Naive thymus-derived CD4-positive, alpha-beta T cell (primary cell): Measurements from ENCODE around the gene SBF1. TPM values are rescaled to one million over a fixed set of nuclear protein-coding genes. Genes with fewer than 3 reads are reported as not detected.

Experiments used
- ATAC-seq: fragments of 150-1000 bp; cut with Tn5 transposase; 2 replicates; pipeline ENCODE4 v1.10.0; 2021; ENCODE audit warnings: mild to moderate bottlenecking, moderate library complexity
- CTCF ChIA-PET: fragments of 350-600 bp; sonication (Branson Sonifier 250); formaldehyde crosslinking; loops from one replicate; lab custom pipeline; 2021; ENCODE audit warnings: antibody characterized with exemption; lab: Charles Lee
- POLR2A ChIA-PET: fragments of 350-600 bp; sonication (Branson Sonifier 250); formaldehyde crosslinking; loops from one replicate; lab custom pipeline; 2021; ENCODE audit warnings: antibody characterized with exemption, inconsistent platforms; lab: Charles Lee
- DNase-seq, 9 donors: peaks; one replicate each; pipeline versions ENCODE4 v3.0.0 to v3.0.0-alpha.2; 2020 to 2022; ENCODE audit warnings: mixed read lengths in 1 of 9
- H3K27ac ChIP-seq: one replicate; pipeline ENCODE4 v1.7.0; 2013; ENCODE audit warnings: mild to moderate bottlenecking, low read depth, low read length, moderate library complexity
- H3K27me3 ChIP-seq, 2 donors: one replicate each; pipeline ENCODE4 v1.7.0; 2013; ENCODE audit warnings: low read length in 2 of 2, mild to moderate bottlenecking in 2 of 2, moderate library complexity in 2 of 2; ENCODE audit not compliant: control insufficient read depth in 2 of 2, insufficient read depth in 2 of 2
- H3K36me3 ChIP-seq, 3 experiments: 1 replicate in 2 of 3; 2 replicates in 1 of 3; pipeline ENCODE4 v1.7.0; 2013; ENCODE audit warnings: low read length in 3 of 3, mild to moderate bottlenecking in 3 of 3, moderate library complexity in 1 of 3; ENCODE audit not compliant: insufficient read depth in 3 of 3, control insufficient read depth in 2 of 3
- H3K4me1 ChIP-seq, 2 donors: one replicate each; pipeline ENCODE4 v1.7.0; 2013; ENCODE audit warnings: low read length in 2 of 2, mild to moderate bottlenecking in 2 of 2, moderate library complexity in 1 of 2; ENCODE audit not compliant: control insufficient read depth in 2 of 2, insufficient read depth in 2 of 2
- H3K4me3 ChIP-seq: 2 replicates; pipeline ENCODE4 v1.7.0; 2013; ENCODE audit warnings: mild to moderate bottlenecking, low read length
- H3K9me3 ChIP-seq, 3 experiments: 1 replicate in 2 of 3; 2 replicates in 1 of 3; pipeline ENCODE4 v1.7.0; 2013; ENCODE audit warnings: low read length in 3 of 3; ENCODE audit not compliant: control insufficient read depth in 2 of 3
- H3K27ac Mint-ChIP-seq, 9 donors: one replicate each; pipeline ENCODE4 v1.8.0; 2020 to 2022; ENCODE audit warnings: mixed read lengths in 9 of 9, mild to moderate bottlenecking in 8 of 9, moderate library complexity in 5 of 9, inconsistent platforms in 2 of 9
- H3K27me3 Mint-ChIP-seq, 5 donors: one replicate each; pipeline ENCODE4 v1.8.0; 2021 to 2022; ENCODE audit warnings: mixed read lengths in 5 of 5, mild to moderate bottlenecking in 1 of 5
- H3K36me3 Mint-ChIP-seq, 5 donors: one replicate each; pipeline ENCODE4 v1.8.0; 2020 to 2022; ENCODE audit warnings: mixed read lengths in 5 of 5, mild to moderate bottlenecking in 3 of 5, inconsistent platforms in 1 of 5
- H3K4me1 Mint-ChIP-seq, 7 donors: one replicate each; pipeline ENCODE4 v1.8.0; 2020 to 2022; ENCODE audit warnings: mixed read lengths in 7 of 7, mild to moderate bottlenecking in 3 of 7, inconsistent platforms in 1 of 7
- H3K4me3 Mint-ChIP-seq, 10 donors: one replicate each; pipeline ENCODE4 v1.8.0; 2020 to 2022; ENCODE audit warnings: mild to moderate bottlenecking in 10 of 10, mixed read lengths in 10 of 10, moderate library complexity in 6 of 10, inconsistent platforms in 2 of 10
- H3K9me3 Mint-ChIP-seq, 11 donors: one replicate each; pipeline ENCODE4 v1.8.0; 2020 to 2022; ENCODE audit warnings: mixed read lengths in 11 of 11, mild to moderate bottlenecking in 4 of 11, inconsistent platforms in 1 of 11, moderate library complexity in 1 of 11
- intact Hi-C, 2 donors: fragments of 100-400 bp; cut with micrococcal nuclease; formaldehyde crosslinking; loops; one replicate each; pipeline ENCODE4 v1.15.1; 2023
- polyA plus RNA-seq, 2 donors: library from polyadenylated mRNA; unstranded; fragments of 300-500 nt; fragmentation: Illumina TruSeq; gene quantifications; one replicate each; pipeline ENCODE4 v1.2.3, GENCODE V29; 2021
- total RNA-seq, 6 experiments: library from RNA in 5 of 6; stranded (reverse) in 5 of 6; gene quantifications; 1 replicate in 5 of 6; 2 replicates in 1 of 6; pipeline ENCODE4 v1.2.3 and lab custom pipeline; 2021 to 2026

SBF1 gene
- total and polyA plus RNA-seq, 7 experiments from 2014 or later, result 15.2 to 209 (median 170) TPM

- Histone ChIP-seq H3K4me1 (no peaks in the 10 kb centered on the region), H3K27ac (no peak overlapping the region), H3K27me3 (no peaks in the 10 kb centered on the region), H3K9me3 (no peaks in the 10 kb centered on the region), H3K36me3 (peaks cover 0 to 72% (median 3%) of the 10 kb centered on the region in 3 experiments), H3K4me3 (no peak overlapping the region)
- CTCF ChIA-PET, result no interaction called here
- intact Hi-C loops, result no loop called here
- POLR2A ChIA-PET, result interaction anchor here (1.2 kb wide), 1 partner anchor 9 kb away, joined by 4 read pairs; the partner anchor contains the start of gene SCO2
- H3K27ac Mint-ChIP-seq, result no peak overlapping the region
- H3K4me1 Mint-ChIP-seq, result peaks cover 13 to 29% (median 22%) of the 10 kb centered on the region in 7 donors
- H3K36me3 Mint-ChIP-seq, result peaks cover 0 to 26% (median 4%) of the 10 kb centered on the region in 5 donors
- H3K4me3 Mint-ChIP-seq, result no peak overlapping the region
- no peak for DNase-seq
- peaks cover 0 to 1% (median 0%) of the 10 kb centered on the region in 11 donors for H3K9me3 Mint-ChIP-seq
- H3K27me3 Mint-ChIP-seq, result no peaks in the 10 kb centered on the region
- no peak for ATAC-seq
Observed at GRCh38 chr22:50516891-50517290, 42.1 kb upstream of the SBF1 start.

GRCh38 chr22:50516068-50516467 lies 41.2 kb upstream of the SBF1 start:
- intact Hi-C loops, result no loop called here
- Histone ChIP-seq H3K27ac (no peak overlapping the region), H3K9me3 (no peaks in the 10 kb centered on the region), H3K36me3 (peaks cover 0 to 64% (median 3%) of the 10 kb centered on the region in 3 experiments), H3K4me3 (no peak overlapping the region), H3K4me1 (no peaks in the 10 kb centered on the region), H3K27me3 (no peaks in the 10 kb centered on the region)
- no peaks in the 10 kb centered on the region for H3K27me3 Mint-ChIP-seq
- ChIA-PET CTCF (no interaction called here), POLR2A (interaction anchor here (0.7 to 1.2 kb wide), 2 partner anchors 10 to 34 kb away, joined by 3 to 4 read pairs; partner anchors contain the start of gene SCO2)
- DNase-seq, result no peak
- no peak overlapping the region for H3K27ac Mint-ChIP-seq
- no peak overlapping the region for H3K4me3 Mint-ChIP-seq
- no peak for ATAC-seq
- H3K9me3 Mint-ChIP-seq, result peaks cover 0 to 1% (median 0%) of the 10 kb centered on the region in 11 donors
- peaks cover 0 to 26% (median 4%) of the 10 kb centered on the region in 5 donors for H3K36me3 Mint-ChIP-seq
- H3K4me1 Mint-ChIP-seq, result peaks cover 13 to 29% (median 23%) of the 10 kb centered on the region in 7 donors

- no peak for ATAC-seq
- H3K36me3 Mint-ChIP-seq, result peaks cover 0 to 22% (median 4%) of the 10 kb centered on the region in 5 donors
- no peak for DNase-seq
- peaks cover 26 to 45% (median 37%) of the 10 kb centered on the region in 7 donors for H3K4me1 Mint-ChIP-seq
- Histone ChIP-seq H3K4me1 (peaks cover 9 to 11% of the 10 kb centered on the region in 2 donors), H3K27me3 (no peaks in the 10 kb centered on the region), H3K27ac (no peak overlapping the region), H3K4me3 (no peak overlapping the region), H3K36me3 (peaks cover 0 to 45% (median 1%) of the 10 kb centered on the region in 3 experiments), H3K9me3 (no peaks in the 10 kb centered on the region)
- H3K27me3 Mint-ChIP-seq, result no peaks in the 10 kb centered on the region
- intact Hi-C loops, result no loop called here
- ChIA-PET POLR2A (no interaction called here), CTCF (no interaction called here)
- H3K27ac Mint-ChIP-seq, result no peak overlapping the region
- H3K9me3 Mint-ChIP-seq, result peaks cover 0 to 1% (median 0%) of the 10 kb centered on the region in 11 donors
- no peak overlapping the region for H3K4me3 Mint-ChIP-seq
Observed at GRCh38 chr22:50513175-50513574, 38.3 kb upstream of the SBF1 start.

GRCh38 chr22:50508897-50509296 lies 34.1 kb upstream of the SBF1 start:
- peaks cover 0 to 7% (median 0%) of the 10 kb centered on the region in 5 donors for H3K36me3 Mint-ChIP-seq
- no peaks in the 10 kb centered on the region for H3K9me3 Mint-ChIP-seq
- Histone ChIP-seq H3K36me3 (peaks cover 0 to 39% (median 7%) of the 10 kb centered on the region in 3 experiments), H3K4me1 (peaks cover 19 to 26% of the 10 kb centered on the region in 2 donors), H3K27me3 (no peaks in the 10 kb centered on the region), H3K27ac (peak overlapping the region; percentile 98), H3K9me3 (no peaks in the 10 kb centered on the region), H3K4me3 (peak overlapping the region; percentile 69)
- H3K4me1 Mint-ChIP-seq, result peaks cover 16 to 38% (median 27%) of the 10 kb centered on the region in 7 donors
- intact Hi-C loops, result loop anchor here (1.0 to 10.0 kb wide), 11 partner anchors 16 to 318 kb away; partner anchors contain the start of genes CHKB (in 2 of the 2), MAPK11 (in 2 of the 2), SCO2 (in 2 of the 2) and SYCE3 (in 1 of the 2)
- ATAC-seq (no peak), DNase-seq (no peak)
- CTCF ChIA-PET, result interaction anchor here (1.1 to 2.0 kb wide), 6 partner anchors 10 to 257 kb away, joined by 3 to 25 read pairs (median 6); partner anchors contain the start of genes HDAC10 and SCO2
- H3K4me3 Mint-ChIP-seq, result peak overlapping the region; percentile 85 to 96 (median 93)
- POLR2A ChIA-PET, result interaction anchor here (0.6 to 6.2 kb wide), 15 partner anchors 10 to 318 kb away, joined by 3 to 116 read pairs (median 6); partner anchors contain the start of genes KLHDC7B, SCO2, SYCE3 and TUBGCP6
- H3K27ac Mint-ChIP-seq, result peak overlapping the region; percentile 82 to 99 (median 96)
- no peaks in the 10 kb centered on the region for H3K27me3 Mint-ChIP-seq

GRCh38 chr22:50507991-50508884 lies 33.4 kb upstream of the SBF1 start, which contains the start of gene NCAPH2:
Gene NCAPH2 (plus strand): TSS chr22:50508224. CDS start chr22:50508338, 114 bp downstream.
- peak within 1 kb of the TSS; percentile 88 to 97 (median 94) for H3K4me3 Mint-ChIP-seq
- CTCF ChIA-PET, result interaction anchor here (1.1 to 2.0 kb wide), 8 partner anchors 10 to 256 kb away, joined by 3 to 25 read pairs (median 5); partner anchors contain the start of genes HDAC10 and SCO2
- peak within 1 kb of the TSS; percentile 91 for H3K4me3 ChIP-seq

More at GRCh38 chr22:50507991-50508884, 33.4 kb upstream of the SBF1 start, which contains the start of gene NCAPH2:
- H3K27ac Mint-ChIP-seq, result peak within 1 kb of the TSS; percentile 89 to 99 (median 98)
- peaks cover 14 to 33% (median 27%) of the 10 kb centered on the region in 7 donors for H3K4me1 Mint-ChIP-seq
- H3K36me3 ChIP-seq, result peaks cover 0 to 42% (median 7%) of the 10 kb centered on the region in 3 experiments
- H3K27me3 ChIP-seq, result no peaks in the 10 kb centered on the region
- peaks cover 0 to 7% (median 0%) of the 10 kb centered on the region in 5 donors for H3K36me3 Mint-ChIP-seq
- peaks cover 19 to 26% of the 10 kb centered on the region in 2 donors for H3K4me1 ChIP-seq
- intact Hi-C loops, result loop anchor here (1.0 to 10.0 kb wide), 15 partner anchors 17 to 317 kb away; partner anchors contain the start of genes CHKB (in 2 of the 2), MAPK11 (in 2 of the 2), SCO2 (in 2 of the 2) and SBF1 (in 1 of the 2)
- no peaks in the 10 kb centered on the region for H3K27me3 Mint-ChIP-seq
- no peaks in the 10 kb centered on the region for H3K9me3 Mint-ChIP-seq
- peak within 1 kb of the TSS; percentile 99 for H3K27ac ChIP-seq
- DNase-seq (peak; percentile 95 to 99 (median 97)), ATAC-seq (peak; percentile 86)
- H3K9me3 ChIP-seq, result no peaks in the 10 kb centered on the region
- POLR2A ChIA-PET, result interaction anchor here (0.6 to 6.2 kb wide), 27 partner anchors 10 to 548 kb away, joined by 3 to 116 read pairs (median 4); partner anchors contain the start of genes CHKB, KLHDC7B, PIM3 and SCO2
